Activated gamma-delta T cell (primary cell): ENCODE results near the gene CSTF1.
"Not testable (repeated sequence)": the region's sequence is repeated elsewhere in the genome, so short reads cannot be mapped to it uniquely, and the experiment has no call there.

Experiments
- DNase-seq: peaks from one replicate; lab custom pipeline; 2025; lab: John Stamatoyannopoulos, UW

The CSTF1 gene

DNA sequence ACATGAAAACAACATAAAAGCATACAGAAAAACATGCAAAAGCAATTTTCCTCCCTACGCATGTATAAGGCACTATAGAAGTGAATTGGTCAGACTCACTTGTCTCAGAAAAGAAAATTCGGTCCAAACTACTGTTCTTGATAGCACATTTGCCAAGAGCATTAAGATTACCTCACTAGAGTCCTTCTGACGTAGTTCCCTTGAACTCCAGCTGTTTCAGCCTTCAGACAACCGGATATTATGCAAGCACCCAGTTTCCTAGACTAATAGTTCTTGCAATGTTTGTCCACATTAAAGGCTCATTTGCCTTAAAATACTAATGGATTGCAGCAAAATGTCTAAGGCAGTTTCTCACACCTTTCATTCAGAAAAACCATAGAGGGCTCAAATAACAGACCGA lies 17.1 kb downstream of the CSTF1 start:
- no peak for DNase-seq

DNA sequence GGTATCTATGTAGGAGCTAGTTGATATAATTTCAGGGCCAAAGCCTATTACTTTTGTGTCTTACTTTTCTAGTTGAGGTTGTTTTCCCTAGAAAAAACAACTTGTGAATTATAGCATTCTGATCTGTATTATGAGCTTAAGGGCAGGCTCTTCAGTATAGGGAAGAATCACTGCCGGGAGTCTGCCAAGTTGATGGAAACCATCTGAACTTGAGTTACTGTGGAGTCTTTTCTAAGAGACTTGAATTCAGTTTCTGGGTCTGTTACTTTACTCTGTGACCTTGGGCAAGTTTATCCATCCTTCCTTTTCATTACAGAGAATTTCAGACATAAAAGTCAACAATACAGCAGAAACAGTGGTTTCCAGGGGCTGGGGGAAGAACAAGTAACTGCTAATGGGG lies 17.5 kb downstream of the CSTF1 start:
- no peak for DNase-seq

- not testable (repeated sequence) for DNase-seq
Measured at GRCh38 chr20:56411287-56411686, 18.8 kb downstream of the CSTF1 start.

GRCh38 chr20:56411759-56412472 lies 19.5 kb downstream of the CSTF1 start, which contains the start of gene CASS4:
Gene CASS4 (plus strand): TSS chr20:56412260. CDS start chr20:56412459, 199 bp downstream.
- no peak for DNase-seq

DNA sequence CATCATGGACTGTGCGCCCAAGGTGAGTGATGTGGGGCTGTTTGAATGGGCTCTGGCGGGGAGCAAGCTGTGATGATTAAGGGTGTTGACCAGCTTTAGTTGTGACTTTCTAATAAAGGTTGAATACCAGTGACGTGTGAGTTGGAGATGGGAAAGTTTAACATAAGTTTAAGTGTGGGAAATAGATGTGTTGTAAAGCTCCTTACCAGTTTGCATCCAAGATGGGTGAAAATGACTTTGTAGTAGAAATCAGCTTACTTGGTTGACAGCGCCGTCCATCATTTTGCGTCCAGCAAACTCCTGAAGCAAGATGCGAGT lies 20.0 kb downstream of the CSTF1 start:
- DNase-seq: no peak

DNA sequence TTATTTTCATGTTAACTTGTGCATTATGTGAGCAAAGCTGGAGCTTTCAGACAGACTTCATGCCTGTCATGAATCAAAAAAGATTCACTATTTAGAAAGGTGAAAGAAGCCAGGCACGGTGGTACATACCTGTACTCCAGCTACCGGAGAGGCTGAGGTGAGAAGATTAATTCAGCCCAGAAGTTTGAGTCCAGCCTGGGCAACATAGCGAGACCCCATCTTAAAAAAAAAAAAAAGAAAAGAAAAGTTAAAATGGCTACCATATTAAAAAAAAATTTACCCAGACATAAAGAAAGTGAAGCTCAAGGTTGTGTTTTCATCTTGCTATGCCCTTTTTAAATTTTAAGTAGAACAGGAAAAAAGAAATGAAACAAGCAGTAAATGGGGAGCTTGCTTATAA lies 20.5 kb downstream of the CSTF1 start:
- no peak for DNase-seq

DNA sequence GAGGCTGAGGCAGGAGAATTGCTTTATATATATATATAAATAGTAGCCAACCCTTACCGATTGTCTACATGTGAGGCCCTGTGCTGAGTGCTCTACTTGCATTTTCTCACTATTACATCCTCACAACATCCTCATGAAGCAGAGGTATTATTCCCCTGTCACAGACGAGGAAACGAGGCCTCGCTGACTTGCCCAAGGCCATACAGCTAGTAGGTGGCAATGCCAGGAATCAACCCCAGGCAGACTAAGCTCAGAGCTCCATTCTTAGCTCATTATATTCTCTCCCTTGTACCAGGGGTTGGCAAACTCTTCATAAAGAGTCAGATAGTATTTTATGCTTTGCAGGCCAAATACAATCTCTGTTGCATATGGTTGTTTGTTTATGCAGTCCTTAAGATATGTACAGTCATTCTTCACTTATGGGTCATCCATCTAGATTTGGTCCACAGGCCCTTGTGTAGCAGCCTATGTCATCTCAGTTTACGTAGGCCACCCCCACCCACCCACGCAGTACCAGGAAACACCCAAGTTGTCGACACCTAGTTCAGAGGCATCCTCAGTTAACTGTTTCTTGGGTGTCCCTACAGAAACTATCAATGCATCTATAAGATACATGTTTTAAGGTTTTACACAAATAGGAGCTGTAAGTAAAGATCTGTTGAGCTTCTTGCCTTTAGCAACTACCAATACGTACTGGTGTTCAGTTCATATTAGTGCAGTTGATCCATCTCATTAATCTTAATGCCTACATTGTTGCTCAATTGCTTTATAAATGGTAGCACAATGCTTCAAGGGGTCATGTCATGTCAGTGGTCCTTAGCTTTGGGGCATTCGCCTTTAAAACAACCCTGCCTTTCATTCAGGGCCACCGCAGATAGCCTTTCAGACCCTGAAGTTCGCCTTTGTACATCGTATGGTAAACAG lies 22.7 kb downstream of the CSTF1 start:
- no peak for DNase-seq

GRCh38 chr20:56417402-56417801 lies 25.0 kb downstream of the CSTF1 start:
- DNase-seq: no peak

DNA sequence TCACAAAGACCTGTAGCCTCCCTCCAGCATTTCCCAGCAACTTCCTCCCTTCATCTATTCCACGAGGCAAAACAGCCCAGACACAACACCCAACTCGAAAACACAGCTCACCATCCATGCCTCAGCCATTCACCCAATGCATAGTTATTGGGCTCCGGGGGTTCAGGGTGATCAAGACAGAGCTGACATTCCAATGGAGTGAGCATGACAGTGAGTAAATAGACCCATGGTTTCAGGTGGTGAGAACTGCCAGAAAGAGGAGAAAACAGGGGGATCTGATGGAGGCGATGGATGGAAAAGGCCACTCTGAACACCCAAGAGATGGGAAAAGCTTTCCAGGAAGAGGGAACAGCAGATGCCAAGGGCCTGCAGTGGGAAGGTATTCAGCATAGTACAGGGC lies 25.5 kb downstream of the CSTF1 start:
- DNase-seq: no peak

DNA sequence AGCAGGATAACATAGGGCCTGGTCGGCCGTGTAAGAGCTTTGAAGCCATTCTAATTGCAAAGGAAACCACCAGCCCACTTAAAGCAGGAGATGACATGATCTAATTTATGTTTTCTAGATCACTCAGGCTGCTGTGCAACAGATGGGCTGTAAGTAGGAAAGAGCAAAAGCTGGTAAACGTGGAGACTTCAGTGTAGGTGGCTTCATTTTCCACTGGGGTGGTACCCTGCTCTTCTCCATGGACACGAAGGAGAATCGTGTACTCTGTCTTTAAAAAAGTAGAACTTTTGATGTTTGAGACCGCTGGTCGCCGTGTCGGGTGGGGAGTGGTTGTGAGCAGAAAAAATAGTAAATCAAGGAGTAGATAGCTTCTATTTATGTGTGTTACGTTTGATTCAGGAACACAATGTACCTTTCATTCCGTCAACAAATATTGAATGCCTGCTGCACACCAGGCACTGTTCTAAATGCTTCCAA lies 26.0 kb downstream of the CSTF1 start:
- no peak for DNase-seq

GRCh38 chr20:56420028-56420427 lies 27.6 kb downstream of the CSTF1 start:
- DNase-seq: no peak

GRCh38 chr20:56420940-56421688 lies 28.7 kb downstream of the CSTF1 start:
- DNase-seq: no peak

- no peak for DNase-seq
Measured at GRCh38 chr20:56422076-56422823, 29.8 kb downstream of the CSTF1 start.

- DNase-seq: no peak
Measured at GRCh38 chr20:56422824-56423189, 30.4 kb downstream of the CSTF1 start.

- no peak for DNase-seq
Measured at GRCh38 chr20:56423211-56423610, 30.8 kb downstream of the CSTF1 start.

GRCh38 chr20:56423886-56424285 lies 31.4 kb downstream of the CSTF1 start:
- DNase-seq: no peak

- DNase-seq: no peak
Measured at GRCh38 chr20:56424931-56425330, 32.5 kb downstream of the CSTF1 start.

GRCh38 chr20:56426026-56426425 lies 33.6 kb downstream of the CSTF1 start:
- DNase-seq: no peak

- no peak for DNase-seq
Measured at GRCh38 chr20:56426926-56427325, 34.5 kb downstream of the CSTF1 start.

- DNase-seq: no peak
Measured at GRCh38 chr20:56427797-56428196, 35.4 kb downstream of the CSTF1 start.

- no peak for DNase-seq
Measured at GRCh38 chr20:56428410-56428809, 36.0 kb downstream of the CSTF1 start.

DNA sequence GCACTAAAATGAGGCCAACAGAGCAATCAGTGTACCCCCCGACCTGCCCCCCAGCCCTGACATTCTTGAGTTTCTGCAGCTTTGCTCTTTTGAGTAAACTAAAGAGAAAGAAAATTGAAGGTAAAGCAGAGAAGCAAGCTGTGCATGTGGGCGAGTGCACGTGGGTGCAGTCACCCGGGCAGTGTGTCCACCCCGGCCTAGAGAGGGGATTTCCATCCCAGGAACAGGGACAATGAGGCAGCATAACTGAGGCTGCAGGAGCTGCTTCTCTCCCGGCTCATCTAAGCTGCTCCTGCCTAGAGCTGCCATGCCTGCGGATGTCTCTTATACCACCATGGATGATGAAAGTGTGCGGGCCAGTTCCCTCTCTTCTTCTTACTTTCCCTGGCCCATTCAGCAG lies 36.4 kb downstream of the CSTF1 start:
- DNase-seq: no peak
